Measurements from ENCODE around the gene CLEC2A.

Gene CLEC2A

GRCh38 chr12:9925705-9926393 lies 6.3 kb downstream of the CLEC2A start:
- H3K4me3 ChIP-seq (ENCODE audit: low read depth, low read length): no peak overlapping the region
- peak; percentile 50 for TF ChIP-seq CTCF (IDR thresholded peaks at IDR 0.05; ENCODE audit: low read depth, low read length)
- in situ Hi-C loops (cut with HindIII; ENCODE audit: low sequenced_read_pairs): no loop called here
- DNase-seq (ENCODE audit: low read depth, low spot score): peak; percentile 49

- no peak overlapping the region for H3K4me3 ChIP-seq (ENCODE audit: low read depth, low read length)
- in situ Hi-C loops (cut with HindIII; ENCODE audit: low sequenced_read_pairs): no loop called here
- no peak for DNase-seq (ENCODE audit: low read depth, low spot score)
- TF ChIP-seq CTCF (IDR thresholded peaks at IDR 0.05; ENCODE audit: low read depth, low read length): no peak
These were observed 9.7 kb downstream of the CLEC2A start for GRCh38 chr12:9922429-9922828.

GRCh38 chr12:9920451-9920850 lies 11.7 kb downstream of the CLEC2A start:
- in situ Hi-C loops (cut with HindIII; ENCODE audit: low sequenced_read_pairs): no loop called here
- no peak for DNase-seq (ENCODE audit: low read depth, low spot score)
- H3K4me3 ChIP-seq (ENCODE audit: low read depth, low read length): no peak overlapping the region

GRCh38 chr12:9919443-9919842 lies 12.7 kb downstream of the CLEC2A start:
- H3K4me3 ChIP-seq (ENCODE audit: low read depth, low read length): no peak overlapping the region
- TF ChIP-seq CTCF (IDR thresholded peaks at IDR 0.05; ENCODE audit: low read depth, low read length): no peak
- in situ Hi-C loops (cut with HindIII; ENCODE audit: low sequenced_read_pairs): no loop called here
- no peak for DNase-seq (ENCODE audit: low read depth, low spot score)

More at GRCh38 chr12:9920451-9920850, 11.7 kb downstream of the CLEC2A start:
- TF ChIP-seq CTCF (IDR thresholded peaks at IDR 0.05; ENCODE audit: low read depth, low read length): no peak

- DNase-seq (ENCODE audit: low read depth, low spot score): no peak
- in situ Hi-C loops (cut with HindIII; ENCODE audit: low sequenced_read_pairs): no loop called here
- no peak for TF ChIP-seq CTCF (IDR thresholded peaks at IDR 0.05; ENCODE audit: low read depth, low read length)
- H3K4me3 ChIP-seq (ENCODE audit: low read depth, low read length): no peak overlapping the region
These were observed 20.5 kb downstream of the CLEC2A start for GRCh38 chr12:9911708-9912107.

- in situ Hi-C loops (cut with HindIII; ENCODE audit: low sequenced_read_pairs): no loop called here
- no peak for DNase-seq (ENCODE audit: low read depth, low spot score)
- H3K4me3 ChIP-seq (ENCODE audit: low read depth, low read length): no peak overlapping the region
- TF ChIP-seq CTCF (IDR thresholded peaks at IDR 0.05; ENCODE audit: low read depth, low read length): no peak
These were observed 21.3 kb downstream of the CLEC2A start for GRCh38 chr12:9910716-9911421.

All from astrocyte of the spinal cord (primary cell).